ENCODE data around the gene PRKAR1B. TPM values are rescaled to one million over a fixed set of nuclear protein-coding genes. Genes with fewer than 3 reads are reported as not detected.

PRKAR1B gene
- total RNA-seq, 2 experiments from 2014 or later = 15.5 to 15.8 TPM

DNA sequence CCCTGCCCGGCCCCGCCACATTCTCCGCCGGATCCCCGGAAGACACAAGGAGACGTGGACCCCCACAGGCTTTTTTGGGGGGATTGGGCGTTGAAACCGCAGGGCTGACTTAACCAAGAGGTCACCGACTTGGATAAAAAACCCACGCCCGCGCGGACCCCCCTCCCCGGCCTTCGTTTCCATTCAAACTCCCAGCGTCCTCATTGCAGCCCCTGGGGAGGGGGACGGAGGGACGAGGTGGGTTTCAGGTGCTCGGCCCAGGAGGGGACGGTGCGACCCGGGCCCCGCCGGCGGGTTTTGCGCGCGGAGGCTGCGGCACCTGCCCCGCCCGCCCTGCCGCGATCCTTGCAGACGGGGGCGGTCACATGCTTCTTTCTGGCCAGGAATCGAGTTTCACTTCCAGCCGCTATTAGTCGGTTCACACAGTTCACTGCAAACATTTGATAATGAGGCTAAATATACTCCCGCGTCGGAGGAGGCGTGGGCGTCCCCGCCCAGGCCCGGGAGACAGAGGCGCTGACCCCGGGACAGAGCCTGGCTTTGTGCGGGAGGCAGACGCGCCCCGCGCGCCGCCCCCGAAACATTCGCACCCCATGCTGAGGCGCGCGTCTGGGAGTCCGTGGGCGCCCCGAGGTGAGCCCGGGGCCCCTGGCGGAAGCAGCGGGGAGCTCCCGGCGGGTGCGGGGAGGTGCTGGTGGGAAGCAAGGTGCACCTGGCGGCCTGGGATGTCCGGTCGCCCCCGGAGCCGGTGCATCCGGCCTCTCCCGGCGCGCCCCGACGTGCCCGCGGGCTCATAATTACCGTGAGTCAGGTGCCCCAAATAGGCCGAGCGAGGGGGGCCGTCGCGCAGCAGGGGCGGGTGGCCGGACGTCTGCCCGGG, 204.8 kb downstream of the PRKAR1B start:
- H3K9me3 Mint-ChIP-seq = no peaks in the 10 kb centered on the region
- H3K27ac Mint-ChIP-seq = no peak overlapping the region
- intact Hi-C loops (cut with micrococcal nuclease) = no loop called here
- H3K27me3 Mint-ChIP-seq (ENCODE audit: low read depth) = peaks cover 20% of the 10 kb centered on the region
- no peaks in the 10 kb centered on the region for H3K36me3 Mint-ChIP-seq (ENCODE audit: low read depth)
- H3K4me1 Mint-ChIP-seq (ENCODE audit: low read depth) = peaks cover 15% of the 10 kb centered on the region
- no peak overlapping the region for H3K4me3 Mint-ChIP-seq
- DNase-seq = peak; percentile 41
- CTCF ChIA-PET = interaction anchor here (0.6 to 0.7 kb wide), 2 partner anchors 87 to 1269 kb away, joined by 3 to 4 read pairs; no protein-coding TSS in a partner anchor

DNA sequence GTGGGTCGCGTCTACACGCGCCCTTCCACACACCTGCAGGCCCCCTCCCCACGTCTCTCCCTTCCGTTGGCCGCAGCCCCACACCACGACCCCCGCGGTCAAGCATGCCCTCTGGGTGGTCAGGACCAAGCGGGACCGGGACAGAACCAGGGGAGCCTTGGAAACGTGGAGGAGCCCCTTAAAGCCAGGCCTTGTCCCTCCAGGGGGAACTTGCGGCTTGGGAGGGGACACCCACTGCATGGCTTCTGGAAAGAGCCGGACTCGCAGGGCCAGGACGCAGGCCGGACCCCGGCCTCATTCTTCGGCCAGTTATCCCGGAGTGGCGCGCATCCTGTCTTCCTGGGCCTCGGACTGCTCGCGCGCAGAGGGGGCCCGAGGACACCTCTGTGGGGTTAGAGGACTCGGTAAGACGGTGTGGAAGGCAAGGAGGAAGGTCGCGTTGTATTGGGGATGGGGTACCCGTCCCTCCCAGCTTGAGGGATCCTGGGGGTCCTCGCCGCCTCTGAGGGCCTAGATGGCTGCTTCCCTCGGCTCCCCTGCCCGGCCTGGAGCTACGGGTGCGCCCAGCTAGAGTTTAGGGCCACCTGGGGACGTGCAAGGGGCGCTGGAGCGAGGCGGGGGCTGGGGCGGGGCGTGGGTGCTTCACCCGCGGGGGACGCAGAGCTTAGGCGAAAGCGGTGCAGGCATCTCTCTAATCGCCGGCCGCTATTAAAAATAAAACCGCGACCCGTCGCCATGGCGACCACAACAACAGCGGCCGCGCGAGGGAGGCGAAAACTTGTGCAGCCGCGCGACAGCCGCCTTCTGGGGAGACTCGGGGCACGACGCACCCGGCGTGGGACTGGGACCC, 205.6 kb downstream of the PRKAR1B start:
- intact Hi-C loops (cut with micrococcal nuclease) = loop anchor here (2.0 kb wide), 1 partner anchor 63 kb away; no protein-coding TSS in a partner anchor
- DNase-seq = no peak
- peaks cover 15% of the 10 kb centered on the region for H3K4me1 Mint-ChIP-seq (ENCODE audit: low read depth)
- CTCF ChIA-PET = interaction anchor here (0.7 kb wide), 1 partner anchor 86 kb away, joined by 3 read pairs; no protein-coding TSS in a partner anchor
- peak overlapping the region; percentile 24 for H3K4me3 Mint-ChIP-seq
- H3K27ac Mint-ChIP-seq = no peak overlapping the region
- H3K27me3 Mint-ChIP-seq (ENCODE audit: low read depth) = peaks cover 20% of the 10 kb centered on the region
- no peaks in the 10 kb centered on the region for H3K36me3 Mint-ChIP-seq (ENCODE audit: low read depth)
- no peaks in the 10 kb centered on the region for H3K9me3 Mint-ChIP-seq

DNA sequence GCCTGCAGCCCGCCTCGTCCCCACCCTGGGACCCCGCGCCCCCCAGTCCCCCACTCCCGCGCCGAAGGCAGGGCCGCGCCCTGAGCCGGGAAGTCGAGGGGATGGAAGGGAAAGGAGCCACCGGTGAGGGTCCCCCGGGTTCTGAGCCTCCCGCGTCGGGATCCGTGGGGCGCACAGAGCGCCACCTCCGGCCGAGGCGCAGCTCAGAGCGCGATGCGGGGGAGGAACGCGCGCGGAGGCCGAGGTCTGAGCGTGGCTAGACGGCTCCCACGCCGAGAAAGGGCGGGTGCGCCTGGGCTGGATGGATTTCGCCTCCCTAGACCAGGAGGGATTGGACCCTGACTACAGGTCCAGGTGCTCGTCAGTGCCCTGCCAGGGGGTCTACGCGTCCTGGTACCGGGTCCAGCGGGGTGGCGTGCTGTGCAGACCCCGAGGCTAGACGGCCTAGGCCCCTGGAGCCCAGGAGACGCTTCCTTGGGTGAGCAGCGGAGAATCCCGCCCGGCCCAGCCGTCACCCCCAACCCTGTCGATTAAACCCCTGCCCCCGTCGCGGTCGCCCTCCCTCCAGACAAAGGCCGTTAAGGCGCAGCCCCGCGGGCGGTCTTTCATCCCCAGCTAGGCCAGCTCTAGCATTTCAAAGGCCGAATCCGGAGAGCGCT, 206.4 kb downstream of the PRKAR1B start:
- intact Hi-C loops (cut with micrococcal nuclease) = loop anchor here (2.0 kb wide), 1 partner anchor 64 kb away; no protein-coding TSS in a partner anchor
- H3K9me3 Mint-ChIP-seq = no peaks in the 10 kb centered on the region
- DNase-seq = no peak
- CTCF ChIA-PET = no interaction called here
- H3K27me3 Mint-ChIP-seq (ENCODE audit: low read depth) = peaks cover 26% of the 10 kb centered on the region
- H3K4me3 Mint-ChIP-seq = no peak overlapping the region
- no peak overlapping the region for H3K27ac Mint-ChIP-seq
- peaks cover 18% of the 10 kb centered on the region for H3K4me1 Mint-ChIP-seq (ENCODE audit: low read depth)
- H3K36me3 Mint-ChIP-seq (ENCODE audit: low read depth) = no peaks in the 10 kb centered on the region

DNA sequence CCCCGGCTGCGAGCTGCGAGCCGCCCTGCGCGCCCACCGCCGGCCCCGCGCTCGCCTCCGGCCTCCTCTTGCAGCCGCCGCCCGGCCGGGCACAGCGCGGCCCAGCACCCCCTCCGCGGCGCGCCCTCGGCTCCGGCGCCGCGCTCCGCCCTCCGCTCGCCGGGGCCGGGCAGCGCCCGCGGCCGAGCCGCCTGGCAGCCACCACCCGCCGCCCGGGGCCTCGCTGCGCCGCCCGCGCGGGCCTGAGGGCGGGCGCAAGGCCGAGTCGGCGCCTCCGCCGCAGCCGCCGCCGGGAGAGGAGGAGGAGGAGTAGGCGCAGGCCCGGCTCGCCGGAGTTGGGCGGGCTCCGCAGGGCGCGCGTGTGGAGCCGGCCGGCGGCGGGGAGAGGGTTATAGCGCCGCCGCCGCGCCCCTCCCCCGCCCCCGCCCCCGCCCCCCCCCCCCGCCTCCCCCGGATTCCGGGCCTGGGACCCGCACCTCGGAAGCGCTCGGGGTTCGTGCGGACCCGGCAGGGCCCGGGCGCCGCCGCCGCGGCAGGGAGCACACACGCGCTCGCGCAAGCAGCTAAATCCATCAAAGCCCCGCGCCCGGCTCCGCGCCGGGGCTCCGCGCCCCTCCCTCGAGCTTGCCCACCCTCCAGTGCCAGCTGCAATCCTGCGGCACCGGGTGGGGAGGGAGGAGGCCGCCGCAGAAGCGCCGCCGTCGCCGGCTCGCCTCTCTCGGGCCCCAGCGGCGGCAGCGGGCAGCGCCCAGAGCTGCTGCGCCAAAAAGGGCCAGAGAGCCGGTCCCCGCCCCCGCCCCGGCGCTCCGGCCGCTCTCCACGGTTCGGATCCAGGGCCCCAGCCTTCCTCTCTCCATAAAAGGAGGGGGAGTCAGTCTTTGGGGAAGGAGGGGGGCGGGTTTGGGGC, 207.3 kb downstream of the PRKAR1B start, which contains the start of gene PDGFA:
Gene PDGFA, minus strand, starts transcription at position 363 of the 907 bp plus-strand sequence. CDS start 845 bp downstream, outside the sequence.
- Mint-ChIP-seq H3K9me3 (no peaks in the 10 kb centered on the region), H3K36me3 (ENCODE audit: low read depth) (no peaks in the 10 kb centered on the region), H3K27ac (no peak within 1 kb of the TSS), H3K4me1 (ENCODE audit: low read depth) (peaks cover 18% of the 10 kb centered on the region), H3K4me3 (peak within 1 kb of the TSS; percentile 81), H3K27me3 (ENCODE audit: low read depth) (peaks cover 31% of the 10 kb centered on the region)
- no peak for DNase-seq
- intact Hi-C loops (cut with micrococcal nuclease) = loop anchor here (2.0 to 5.0 kb wide), 3 partner anchors 65 to 207 kb away; partner anchors contain the start of genes DNAAF5 and PRKAR1B
- CTCF ChIA-PET = no interaction called here

DNA sequence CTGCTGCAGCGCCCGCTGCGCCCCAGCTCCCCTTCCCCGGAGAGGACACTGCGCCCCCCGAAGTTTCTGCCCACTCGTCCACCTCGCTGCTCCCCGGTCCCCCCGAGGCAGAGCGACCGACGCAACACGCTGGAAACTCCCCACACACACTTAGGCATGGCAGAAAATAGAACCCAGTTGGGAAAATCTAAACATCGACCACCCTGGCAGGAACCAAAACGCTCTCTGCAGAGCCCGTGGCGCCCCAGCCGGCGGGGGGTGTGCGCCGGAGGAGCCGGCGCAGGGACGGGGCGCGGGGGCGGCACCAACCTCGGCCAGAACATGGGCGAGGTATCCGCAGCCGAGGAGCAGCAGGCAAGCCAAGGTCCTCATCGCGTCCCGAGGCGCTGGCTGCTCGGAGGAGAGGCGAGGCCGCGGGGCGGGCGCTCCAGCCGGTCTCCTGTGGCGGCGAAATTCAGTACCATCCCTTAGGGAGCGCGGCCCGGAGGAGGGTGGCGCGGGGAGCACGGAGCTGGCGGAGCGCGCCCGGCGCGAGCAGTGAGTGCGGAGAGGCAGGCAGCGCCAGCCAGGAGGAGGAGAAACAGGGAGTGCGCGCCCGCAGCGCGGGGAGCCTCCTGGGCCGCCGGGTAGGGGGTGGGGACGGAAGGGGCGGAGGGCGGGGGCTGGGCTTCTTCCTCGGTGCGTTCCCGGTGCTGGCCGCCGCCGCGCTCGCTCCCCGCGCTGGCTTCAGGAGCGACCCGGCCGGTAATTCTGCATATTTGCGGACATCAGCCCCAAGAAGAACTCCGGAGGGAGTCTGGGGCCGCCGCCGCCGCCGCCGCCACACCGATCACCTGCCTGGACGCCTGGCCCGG, 208.2 kb downstream of the PRKAR1B start:
- H3K27me3 Mint-ChIP-seq (ENCODE audit: low read depth) = peaks cover 33% of the 10 kb centered on the region

DNA sequence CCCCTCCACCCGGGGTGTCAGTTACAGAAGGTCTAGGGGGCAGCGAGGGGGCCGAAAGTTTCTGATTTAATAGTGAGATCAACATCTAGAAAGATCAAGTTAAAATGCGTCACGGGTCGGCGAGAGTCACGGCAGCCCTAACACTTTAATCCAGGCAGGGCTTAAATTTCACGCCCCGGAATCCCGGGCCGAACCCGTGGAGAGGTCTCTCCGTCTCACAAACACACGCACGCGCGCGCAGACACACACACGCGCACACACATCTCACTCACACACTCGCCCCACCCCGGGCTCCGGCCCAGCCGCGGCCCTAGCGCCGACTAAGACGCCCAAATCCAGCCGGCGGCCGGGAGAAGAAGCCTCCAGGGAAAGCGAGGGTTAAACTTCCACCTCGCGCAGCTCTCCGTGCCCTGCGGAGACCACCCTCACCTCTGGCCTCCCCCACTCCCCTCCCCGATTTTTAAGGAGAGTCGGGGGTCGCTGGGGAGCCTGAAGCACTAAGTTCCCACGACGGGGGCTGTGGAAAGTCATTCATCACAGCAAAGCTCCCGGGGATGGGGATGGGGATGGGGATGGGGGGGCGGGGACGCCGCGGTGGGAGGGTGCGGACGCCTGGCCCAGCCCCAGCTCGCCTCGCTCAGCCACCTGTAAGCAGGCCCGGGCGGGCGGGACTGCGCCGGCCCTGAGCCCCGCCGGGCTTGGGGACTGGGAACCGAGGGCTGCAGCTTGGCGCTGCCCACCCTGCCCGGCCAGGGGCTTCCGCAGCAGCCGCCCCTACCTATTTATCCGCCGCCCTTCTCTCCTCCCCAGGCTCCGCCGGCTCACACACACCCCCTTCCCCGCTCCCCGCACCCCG, 209.1 kb downstream of the PRKAR1B start:
- intact Hi-C loops (cut with micrococcal nuclease) = loop anchor here (2.0 to 5.0 kb wide), 3 partner anchors 84 to 209 kb away; partner anchors contain the start of genes DNAAF5 and PRKAR1B
- no peak overlapping the region for H3K27ac Mint-ChIP-seq
- peaks cover 32% of the 10 kb centered on the region for H3K27me3 Mint-ChIP-seq (ENCODE audit: low read depth)
- CTCF ChIA-PET = no interaction called here
- DNase-seq = peak; percentile 40
- H3K36me3 Mint-ChIP-seq (ENCODE audit: low read depth) = no peaks in the 10 kb centered on the region
- peaks cover 24% of the 10 kb centered on the region for H3K4me1 Mint-ChIP-seq (ENCODE audit: low read depth)
- peak overlapping the region; percentile 81 for H3K4me3 Mint-ChIP-seq
- no peaks in the 10 kb centered on the region for H3K9me3 Mint-ChIP-seq

More for the DNA sequence above, 208.2 kb downstream of the PRKAR1B start:
- peaks cover 20% of the 10 kb centered on the region for H3K4me1 Mint-ChIP-seq (ENCODE audit: low read depth)
- H3K27ac Mint-ChIP-seq = no peak overlapping the region
- intact Hi-C loops (cut with micrococcal nuclease) = loop anchor here (2.0 to 5.0 kb wide), 2 partner anchors 83 to 208 kb away; partner anchors contain the start of genes DNAAF5 and PRKAR1B
- H3K9me3 Mint-ChIP-seq = no peaks in the 10 kb centered on the region
- H3K4me3 Mint-ChIP-seq = peak overlapping the region; percentile 81
- peak; percentile 75 for DNase-seq
- no peaks in the 10 kb centered on the region for H3K36me3 Mint-ChIP-seq (ENCODE audit: low read depth)
- CTCF ChIA-PET = no interaction called here

DNA sequence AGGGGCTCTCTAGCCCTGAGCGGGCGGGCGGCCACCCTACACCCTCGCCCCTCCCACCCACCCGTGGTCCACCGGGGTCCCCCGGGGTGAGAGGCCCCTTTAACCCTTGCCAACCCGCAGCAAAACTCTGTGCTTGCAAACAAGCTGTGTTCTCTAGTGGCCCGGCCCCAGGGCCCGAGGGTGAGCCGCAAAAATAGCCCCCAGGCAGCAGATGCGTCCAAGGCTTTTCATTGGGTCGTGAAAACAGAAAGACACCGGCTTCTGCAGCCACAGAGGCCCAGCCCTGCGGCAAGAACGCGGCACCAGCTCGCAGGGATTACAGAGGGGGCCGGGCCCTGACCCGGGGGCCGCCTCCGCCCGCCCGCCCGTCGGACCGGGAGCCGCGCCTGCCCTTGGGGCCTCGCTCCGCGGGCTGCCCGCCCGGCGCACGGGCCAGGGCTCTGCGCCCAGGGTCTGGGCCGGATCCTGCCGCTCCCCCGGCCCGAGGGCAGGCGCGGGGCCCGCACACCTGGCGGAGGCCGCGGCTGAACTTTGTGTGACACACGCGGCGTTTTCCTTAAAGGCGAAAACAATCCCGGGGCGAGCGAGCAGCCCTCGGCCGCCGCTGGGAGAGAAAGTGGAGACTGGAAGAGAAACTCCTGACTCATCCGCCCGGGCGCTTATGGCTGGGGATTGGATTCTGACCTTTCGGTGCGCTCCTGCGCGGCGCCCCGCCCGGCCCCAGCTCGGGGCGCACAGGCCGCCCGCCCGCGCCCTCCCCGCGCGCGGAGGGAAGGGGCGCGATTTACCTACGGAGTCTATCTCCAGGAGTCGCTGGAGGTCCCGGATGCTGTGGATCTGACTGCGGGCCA, 210.2 kb downstream of the PRKAR1B start:
- CTCF ChIA-PET = no interaction called here
- Mint-ChIP-seq H3K9me3 (no peaks in the 10 kb centered on the region), H3K36me3 (ENCODE audit: low read depth) (no peaks in the 10 kb centered on the region), H3K27me3 (ENCODE audit: low read depth) (peaks cover 29% of the 10 kb centered on the region), H3K4me1 (ENCODE audit: low read depth) (peaks cover 22% of the 10 kb centered on the region), H3K4me3 (peak overlapping the region; percentile 42), H3K27ac (no peak overlapping the region)
- peak; percentile 53 for DNase-seq
- intact Hi-C loops (cut with micrococcal nuclease) = loop anchor here (2.0 to 5.0 kb wide), 2 partner anchors 85 to 184 kb away; no protein-coding TSS in a partner anchor

DNA sequence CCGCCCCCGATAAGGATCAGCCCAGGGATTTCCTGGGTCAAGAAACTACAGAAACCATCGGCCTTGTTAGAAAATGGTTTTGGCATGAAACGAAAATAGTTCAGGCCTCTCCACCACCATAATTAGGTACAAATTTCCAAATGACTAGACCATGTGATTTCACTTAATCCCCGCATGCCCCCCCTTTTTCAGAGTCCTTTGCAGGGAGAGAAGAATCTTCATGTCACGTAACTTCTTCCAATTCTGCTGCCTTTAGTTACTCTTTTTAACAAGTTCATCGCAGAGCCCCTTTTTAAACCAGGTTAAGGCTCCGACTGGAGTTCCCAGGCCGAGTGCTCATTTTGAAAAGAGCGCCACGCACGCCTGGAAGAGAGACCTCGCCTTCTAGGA, 210.9 kb downstream of the PRKAR1B start:
- intact Hi-C loops (cut with micrococcal nuclease) = loop anchor here (2.0 to 5.0 kb wide), 2 partner anchors 86 to 183 kb away; no protein-coding TSS in a partner anchor
- no peak overlapping the region for H3K4me3 Mint-ChIP-seq
- no peaks in the 10 kb centered on the region for H3K9me3 Mint-ChIP-seq
- DNase-seq = no peak
- peaks cover 19% of the 10 kb centered on the region for H3K4me1 Mint-ChIP-seq (ENCODE audit: low read depth)
- H3K27me3 Mint-ChIP-seq (ENCODE audit: low read depth) = peaks cover 25% of the 10 kb centered on the region
- H3K27ac Mint-ChIP-seq = no peak overlapping the region
- CTCF ChIA-PET = no interaction called here
- H3K36me3 Mint-ChIP-seq (ENCODE audit: low read depth) = no peaks in the 10 kb centered on the region

DNA sequence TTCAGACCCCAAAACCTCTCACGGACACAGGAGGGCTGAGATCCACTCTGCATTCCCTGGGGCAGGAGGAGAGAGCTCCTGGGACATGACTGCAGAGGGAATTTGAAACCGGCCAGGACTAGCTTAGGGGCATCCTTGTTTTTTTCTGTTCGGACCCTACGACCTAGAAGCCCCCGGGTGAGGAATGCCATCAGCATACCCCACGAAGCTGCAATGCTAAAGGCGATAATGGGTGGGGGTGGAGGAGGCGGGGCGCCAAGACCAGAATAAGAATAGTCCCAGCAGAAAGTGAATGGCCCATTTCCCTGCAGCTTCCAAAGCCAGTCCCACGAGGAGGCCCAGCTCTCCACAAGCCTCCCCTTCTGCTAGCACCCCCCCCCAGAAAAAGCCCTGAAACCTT, 211.5 kb downstream of the PRKAR1B start:
- H3K9me3 Mint-ChIP-seq = no peaks in the 10 kb centered on the region
- peaks cover 16% of the 10 kb centered on the region for H3K4me1 Mint-ChIP-seq (ENCODE audit: low read depth)
- CTCF ChIA-PET = no interaction called here
- H3K4me3 Mint-ChIP-seq = no peak overlapping the region
- intact Hi-C loops (cut with micrococcal nuclease) = loop anchor here (2.0 to 5.0 kb wide), 2 partner anchors 87 to 183 kb away; no protein-coding TSS in a partner anchor
- no peaks in the 10 kb centered on the region for H3K36me3 Mint-ChIP-seq (ENCODE audit: low read depth)
- H3K27me3 Mint-ChIP-seq (ENCODE audit: low read depth) = peaks cover 23% of the 10 kb centered on the region
- H3K27ac Mint-ChIP-seq = no peak overlapping the region
- no peak for DNase-seq

All from activated naive CD4-positive, alpha-beta T cell treated with anti-CD3 and anti-CD28 coated beads for 36 hours (primary cell).